ENCODE measurements around the gene TUFT1.

TUFT1 gene, protein sequence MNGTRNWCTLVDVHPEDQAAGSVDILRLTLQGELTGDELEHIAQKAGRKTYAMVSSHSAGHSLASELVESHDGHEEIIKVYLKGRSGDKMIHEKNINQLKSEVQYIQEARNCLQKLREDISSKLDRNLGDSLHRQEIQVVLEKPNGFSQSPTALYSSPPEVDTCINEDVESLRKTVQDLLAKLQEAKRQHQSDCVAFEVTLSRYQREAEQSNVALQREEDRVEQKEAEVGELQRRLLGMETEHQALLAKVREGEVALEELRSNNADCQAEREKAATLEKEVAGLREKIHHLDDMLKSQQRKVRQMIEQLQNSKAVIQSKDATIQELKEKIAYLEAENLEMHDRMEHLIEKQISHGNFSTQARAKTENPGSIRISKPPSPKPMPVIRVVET

DNA sequence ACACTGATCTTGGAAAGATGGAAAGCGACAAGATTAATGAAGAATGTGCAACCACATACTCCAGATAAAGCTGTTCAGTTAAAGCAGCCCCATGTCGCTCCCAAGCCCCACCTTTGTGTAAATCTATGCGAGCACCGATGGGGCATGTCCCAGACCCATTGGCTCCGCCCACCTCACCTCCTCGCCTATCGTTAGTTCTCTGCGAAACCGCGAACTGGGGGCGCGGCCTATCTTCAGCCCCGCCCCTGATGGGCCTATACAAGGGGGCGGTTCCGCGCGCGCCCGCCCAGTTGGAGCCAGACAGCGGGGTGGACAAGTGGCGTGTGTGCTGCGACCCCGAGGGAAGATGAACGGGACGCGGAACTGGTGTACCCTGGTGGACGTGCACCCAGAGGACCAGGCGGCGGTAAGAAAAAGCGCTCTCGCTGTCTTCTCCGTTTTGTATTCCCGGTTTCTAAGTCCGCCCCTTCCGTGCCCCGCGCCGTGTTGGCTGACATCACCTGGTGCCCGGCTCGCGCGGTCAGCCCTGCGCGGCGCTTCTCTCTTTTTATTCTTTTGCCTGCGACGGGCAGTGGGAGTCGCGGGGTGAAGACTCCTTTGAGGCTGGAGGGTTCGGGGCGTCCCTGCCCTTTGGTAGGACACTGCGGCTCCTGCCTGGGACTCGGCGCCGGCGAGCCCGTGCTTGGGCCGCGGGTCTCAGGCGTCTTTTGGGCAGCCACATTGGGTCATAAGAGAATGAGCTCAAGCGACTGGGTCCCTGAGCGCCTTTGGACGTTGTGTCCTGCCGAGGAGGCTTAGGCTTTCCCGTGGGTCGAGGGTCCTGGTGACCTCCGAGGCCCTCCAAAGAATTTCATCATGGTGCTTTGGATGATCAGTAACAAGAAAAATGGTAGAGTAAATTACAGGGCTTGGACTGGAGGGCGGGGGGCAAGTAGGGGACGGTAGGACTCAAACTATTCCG, at the start of gene TUFT1:
Gene TUFT1 (plus strand): TSS at position 289 of the 961 bp plus-strand sequence. CDS start 58 bp downstream, at position 347.
- no peak for FAIRE-seq

- no peak for FAIRE-seq
These were observed 48.5 kb upstream of the TUFT1 start for GRCh38 chr1:151491641-151492040.

GRCh38 chr1:151492120-151492519, 48.0 kb upstream of the TUFT1 start:
- FAIRE-seq = no peak

- no peak for FAIRE-seq
These were observed 47.1 kb upstream of the TUFT1 start for GRCh38 chr1:151493042-151493441.

- FAIRE-seq = no peak
These were observed 45.3 kb upstream of the TUFT1 start for GRCh38 chr1:151494741-151495281.

DNA sequence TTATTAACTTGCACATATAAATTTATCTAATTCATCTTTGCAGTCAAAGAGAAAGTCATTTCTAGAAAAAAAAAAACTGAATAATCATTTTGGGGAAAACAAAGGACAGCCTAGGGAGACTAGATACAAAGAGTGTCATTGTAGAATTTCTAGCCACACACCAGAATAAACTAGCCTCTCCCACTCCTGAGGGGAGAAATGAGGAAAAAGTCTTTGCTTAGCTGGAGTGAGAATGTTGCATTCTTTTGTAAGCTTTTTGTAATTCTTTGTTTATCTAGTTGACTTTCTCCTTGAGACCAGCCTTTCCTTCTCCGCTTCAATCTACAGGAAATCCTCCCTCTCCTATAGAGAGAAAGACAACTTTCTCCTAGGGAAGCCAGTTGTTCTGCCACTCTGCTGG, 44.8 kb upstream of the TUFT1 start:
- FAIRE-seq = no peak

- no peak for FAIRE-seq
These were observed 40.7 kb upstream of the TUFT1 start for GRCh38 chr1:151499365-151499764.

DNA sequence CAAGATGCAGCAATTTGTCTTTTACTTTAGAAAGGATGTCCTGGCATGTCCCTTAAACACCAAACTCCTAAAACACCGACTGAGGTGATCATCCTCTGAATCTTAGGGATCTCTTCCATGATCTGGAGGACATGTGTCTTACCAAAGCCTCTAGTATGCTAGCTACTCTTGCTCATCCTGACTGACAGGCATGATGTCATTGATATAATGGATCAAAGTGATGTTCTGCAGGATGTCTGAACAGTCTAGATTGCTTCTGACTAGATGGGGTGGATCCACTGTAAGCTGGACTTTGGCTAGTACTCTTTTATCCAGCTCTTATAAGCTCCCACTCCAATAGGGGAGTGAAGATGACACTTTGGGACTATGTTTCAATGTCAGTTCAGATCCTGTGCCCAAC, 40.2 kb upstream of the TUFT1 start:
- FAIRE-seq = no peak

DNA sequence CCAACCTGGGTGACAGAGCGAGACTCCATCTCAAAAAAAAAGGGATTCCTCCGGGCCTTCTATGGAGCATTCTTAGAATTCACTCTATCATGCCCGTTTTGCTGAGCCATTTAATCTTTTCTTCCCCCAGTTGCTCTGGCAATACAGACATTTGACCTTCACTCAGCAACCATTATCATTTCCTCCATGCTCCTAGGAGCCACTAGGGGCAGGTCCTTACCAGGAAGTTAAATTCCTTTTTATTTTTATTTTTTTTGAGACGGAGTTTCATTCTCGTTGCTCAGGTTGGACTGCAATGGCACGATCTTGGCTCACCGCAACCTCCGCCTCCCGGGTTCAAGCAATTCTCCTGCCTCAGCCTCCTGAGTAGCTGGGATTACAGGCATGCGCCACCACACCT, 38.6 kb upstream of the TUFT1 start:
- FAIRE-seq = no peak

- FAIRE-seq = no peak
These were observed 37.9 kb upstream of the TUFT1 start for GRCh38 chr1:151502035-151502700.

GRCh38 chr1:151502859-151503780, 37.0 kb upstream of the TUFT1 start:
- no peak for FAIRE-seq

- no peak for FAIRE-seq
These were observed 35.9 kb upstream of the TUFT1 start for GRCh38 chr1:151504252-151504651.

DNA sequence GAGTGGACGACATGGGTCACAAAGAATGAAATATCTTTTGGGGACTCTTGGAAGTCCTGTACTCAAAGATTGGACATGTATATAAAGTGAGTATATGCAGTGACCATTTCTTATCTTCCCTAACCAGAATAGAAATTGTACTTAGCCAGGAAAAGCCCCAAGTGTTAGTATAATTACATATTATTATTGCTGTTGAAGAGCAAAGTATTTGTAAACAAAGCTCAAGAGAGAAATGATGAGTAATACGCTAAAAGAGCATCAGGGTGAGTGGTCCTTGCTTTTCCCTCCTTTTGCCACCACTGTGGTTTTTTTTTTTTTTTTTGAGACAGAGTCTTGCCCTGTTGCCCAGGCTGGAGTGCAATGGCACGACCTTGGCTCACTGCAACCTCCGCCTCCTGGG, 35.4 kb upstream of the TUFT1 start:
- FAIRE-seq = no peak

- FAIRE-seq = no peak
These were observed 31.3 kb upstream of the TUFT1 start for GRCh38 chr1:151508833-151509232.

- no peak for FAIRE-seq
These were observed 30.6 kb upstream of the TUFT1 start for GRCh38 chr1:151509350-151510019.

- FAIRE-seq = no peak
These were observed 30.1 kb upstream of the TUFT1 start for GRCh38 chr1:151510020-151510405.

DNA sequence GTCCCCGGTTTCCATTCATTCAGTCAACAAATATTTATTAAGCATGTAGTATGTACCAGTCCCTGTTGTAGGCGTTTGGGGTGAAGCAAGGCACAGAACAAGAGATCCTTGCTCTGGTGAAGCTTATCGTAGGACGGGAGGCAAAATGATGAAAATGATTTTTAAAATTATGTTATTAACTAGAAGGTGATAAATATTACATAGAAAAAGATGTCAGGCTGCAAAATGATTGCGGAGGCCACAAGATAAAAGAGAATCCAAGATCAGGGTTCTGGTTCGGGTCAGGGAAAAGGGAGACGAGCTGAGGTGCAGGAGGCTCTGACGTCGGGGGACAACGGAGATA, 29.5 kb upstream of the TUFT1 start:
- FAIRE-seq = no peak

- FAIRE-seq = no peak
These were observed 29.0 kb upstream of the TUFT1 start, which contains the start of gene CGN for GRCh38 chr1:151510957-151511635. TSS of gene CGN (plus strand) at chr1:151511387. CDS start at chr1:151518520, 7,133 bp downstream.

GRCh38 chr1:151511636-151512215, 28.4 kb upstream of the TUFT1 start:
- no peak for FAIRE-seq

- FAIRE-seq = no peak
These were observed 27.8 kb upstream of the TUFT1 start for GRCh38 chr1:151512326-151512725.
